Heart right ventricle (tissue), 16 donors: ENCODE measurements around the gene TMEM273. TPM values are rescaled to one million over a fixed set of nuclear protein-coding genes. Genes with fewer than 3 reads are reported as not detected.
A peak's percentile ranks its signal among the peaks of the same experiment; 100 is the strongest.

Source experiments
- ATAC-seq, 8 donors: fragments of 200-7000 bp; cut with Tn5 transposase; one replicate each; pipeline ENCODE4 v1.9.1; 2020; ENCODE audit warnings: mild to moderate bottlenecking in 8 of 8, moderate library complexity in 8 of 8, moderate number of reproducible peaks in 1 of 8
- DNase-seq, 2 donors: peaks; one replicate each; pipeline ENCODE4 v3.0.0-alpha.2; 2020
- H3K27ac ChIP-seq, 10 donors: fragments of 200-600 bp; sonication (generic) in 2 of 10; one replicate each; pipeline versions ENCODE4 v1.5.0 to v1.8.0; 2020 to 2022; ENCODE audit warnings: mild to moderate bottlenecking in 3 of 10
- H3K27me3 ChIP-seq, 7 donors: fragments of 200-600 bp; one replicate each; pipeline ENCODE4 v1.8.0; 2021 to 2022; ENCODE audit warnings: mild to moderate bottlenecking in 2 of 7
- H3K36me3 ChIP-seq, 9 donors: fragments of 200-600 bp; sonication (generic) in 1 of 9; one replicate each; pipeline versions ENCODE4 v1.5.0 to v1.8.0; 2020 to 2022; ENCODE audit warnings: mild to moderate bottlenecking in 2 of 9
- H3K4me1 ChIP-seq, 9 donors: fragments of 200-600 bp; sonication (generic) in 1 of 9; one replicate each; pipeline versions ENCODE4 v1.5.0 to v1.8.0; 2020 to 2022; ENCODE audit warnings: mild to moderate bottlenecking in 4 of 9
- H3K4me3 ChIP-seq, 10 donors: fragments of 200-600 bp; sonication (generic) in 2 of 10; one replicate each; pipeline versions ENCODE4 v1.5.0 to v1.8.0; 2020 to 2022; ENCODE audit warnings: mild to moderate bottlenecking in 7 of 10, moderate library complexity in 2 of 10
- H3K9me3 ChIP-seq, 11 donors: fragments of 200-600 bp in 10 of 11; sonication (generic) in 2 of 11; one replicate each; pipeline versions ENCODE4 v1.5.0 to v1.8.0; 2013 to 2022; ENCODE audit warnings: mild to moderate bottlenecking in 2 of 11, control low read depth in 1 of 11, moderate library complexity in 1 of 11
- WGBS, 2 donors: extraction: QIAGEN DNeasy Blood & Tissue Kit; methylation state at CpG; one replicate each; pipeline ENCODE4 v1.1.7; 2013; ENCODE audit warnings: inconsistent platforms in 1 of 2; 5-methylcytosine and 5-hydroxymethylcytosine counted together
- intact Hi-C, 10 donors: fragments of 100-400 bp; cut with DNase I; formaldehyde crosslinking; loops; one replicate each; pipeline versions ENCODE4 v1.11.1 to v1.14.2; 2022
- polyA plus RNA-seq, 2 donors: library from polyadenylated mRNA; stranded (reverse); fragments of 200-250 nt; gene quantifications; one replicate each; pipeline ENCODE4 v1.2.3, GENCODE V29; 2013
- total RNA-seq, 10 donors: library from RNA; stranded (reverse); fragmentation: NEBNext Ultra II Directional in 3 of 10; extraction: Animal tissue kit (Norgen Biotek cat#: 25700) in 3 of 10; gene quantifications; one replicate each; pipeline versions ENCODE4 v1.2.1 to v1.2.4, GENCODE V29; 2021 to 2023
- TF ChIP-seq, protein P1 (sequence below), 9 donors: fragments of 200-600 bp; sonication (generic) in 2 of 9; IDR thresholded peaks; one replicate each; pipeline versions ENCODE4 v1.5.0 to v1.8.0; 2021 to 2022; ENCODE audit warnings: antibody characterized with exemption in 9 of 9, mild to moderate bottlenecking in 5 of 9, moderate library complexity in 1 of 9
- donor health status: Arrhythmogenic right ventricular cardiomyopathy.
- donor health status: ischemic (EF 13 %, LVEDD 7.1; RV severe dilation, severe dysfunction).
- donor health status: healthy with polysubstance abuse.
- donor health status: DM: no; HTN: yes; CAD: no.
- donor health status: DM: no; HTN: no; CAD: no.
- donor health status: ischemic (EF 25% LVEDD 6.9; RV normal size, moderate dysfunction).
- donor health status: ischemic (EF 25% LVEDD 5.7; RV mildly dilated, moderate dysfunction).
- donor health status: healthy.
- donor health status: DM: yes; HTN: yes; CAD: no.
- donor health status: Ischemic cardiomyopathy.
- donor health status: ischemic (EF 35%, LVEDD 5.7; RV mildly dilated, moderate dysfunction).
- donor health status: nonischemic (EF 11% LVEDD 7.7; RV severe dilation, severe dysfunction).
- donor health status: DM: yes; HTN: yes; CAD: no.
- donor health status: PGD.
- donor health status: ischemic (EF 29% LVEDD 5.4; RV normal size, mild dysfunction).
- donor health status: nonischemic (EF 23%, LVEDD 6.1; RV moderate dilation, normal function).

TMEM273 gene
- total and polyA plus RNA-seq, 12 donors = 10.9 to 28.5 (median 19.0) TPM

DNA sequence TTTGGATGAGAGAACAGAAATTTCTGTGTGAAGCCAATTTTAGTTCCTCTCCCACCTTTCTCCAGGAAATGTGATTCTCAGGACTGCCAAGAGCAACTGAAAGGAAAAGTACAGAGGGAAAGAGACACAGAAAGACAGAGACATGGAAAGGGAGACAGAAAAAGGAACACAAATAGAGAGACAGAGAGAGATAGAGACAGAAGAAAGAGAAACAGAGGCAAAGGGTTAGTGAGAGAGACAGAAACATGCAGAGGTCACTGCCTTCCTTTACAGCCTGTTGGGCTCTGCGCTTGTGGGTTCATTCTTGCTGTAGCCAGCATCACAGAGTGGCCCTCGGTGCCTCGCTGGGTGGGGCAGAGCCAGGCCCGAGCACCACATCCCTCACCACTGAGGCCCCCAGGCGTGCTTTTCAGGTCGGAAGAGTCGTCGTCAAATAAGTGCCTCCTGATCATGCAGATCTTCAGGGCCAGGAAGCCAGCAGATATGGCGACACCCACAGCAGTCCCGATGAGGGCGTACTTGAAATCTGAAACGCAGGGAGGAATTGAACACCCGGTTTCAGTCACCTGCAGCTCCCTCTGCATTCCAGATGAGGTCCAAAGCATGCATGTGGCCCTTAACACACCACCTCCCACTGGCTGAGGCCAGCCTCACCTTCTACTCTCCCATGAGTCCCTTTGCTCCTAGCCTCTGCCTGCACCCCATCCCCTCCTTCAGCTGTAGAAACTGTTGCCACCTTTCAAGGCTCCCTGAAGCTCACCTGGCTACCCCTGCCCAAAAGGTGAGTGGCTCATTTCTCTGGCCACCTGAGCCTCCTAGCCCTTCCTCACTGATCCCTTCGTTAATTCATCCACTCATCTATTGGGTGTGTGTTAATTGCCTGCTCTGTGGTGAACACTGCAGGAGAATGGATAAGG lies 21.4 kb downstream of the TMEM273 start:
- H3K36me3 ChIP-seq = peaks cover 0 to 43% (median 0%) of the 10 kb centered on the region in 9 donors
- peaks cover 0 to 52% (median 21%) of the 10 kb centered on the region in 9 donors for H3K4me1 ChIP-seq
- intact Hi-C loops = loop anchor here in 3 of 10 donors (10.0 kb wide), 2 partner anchors 512 to 612 kb away; no protein-coding TSS in a partner anchor
- ATAC-seq (no peak), DNase-seq (no peak)
- H3K27me3 ChIP-seq = no peaks in the 10 kb centered on the region
- H3K4me3 ChIP-seq = no peak overlapping the region
- H3K9me3 ChIP-seq = no peaks in the 10 kb centered on the region
- WGBS, 2 donors = 86 to 88% methylated on average over 14 of the region's 14 CpGs
- no peak overlapping the region for H3K27ac ChIP-seq
- TF ChIP-seq, protein P1, sequence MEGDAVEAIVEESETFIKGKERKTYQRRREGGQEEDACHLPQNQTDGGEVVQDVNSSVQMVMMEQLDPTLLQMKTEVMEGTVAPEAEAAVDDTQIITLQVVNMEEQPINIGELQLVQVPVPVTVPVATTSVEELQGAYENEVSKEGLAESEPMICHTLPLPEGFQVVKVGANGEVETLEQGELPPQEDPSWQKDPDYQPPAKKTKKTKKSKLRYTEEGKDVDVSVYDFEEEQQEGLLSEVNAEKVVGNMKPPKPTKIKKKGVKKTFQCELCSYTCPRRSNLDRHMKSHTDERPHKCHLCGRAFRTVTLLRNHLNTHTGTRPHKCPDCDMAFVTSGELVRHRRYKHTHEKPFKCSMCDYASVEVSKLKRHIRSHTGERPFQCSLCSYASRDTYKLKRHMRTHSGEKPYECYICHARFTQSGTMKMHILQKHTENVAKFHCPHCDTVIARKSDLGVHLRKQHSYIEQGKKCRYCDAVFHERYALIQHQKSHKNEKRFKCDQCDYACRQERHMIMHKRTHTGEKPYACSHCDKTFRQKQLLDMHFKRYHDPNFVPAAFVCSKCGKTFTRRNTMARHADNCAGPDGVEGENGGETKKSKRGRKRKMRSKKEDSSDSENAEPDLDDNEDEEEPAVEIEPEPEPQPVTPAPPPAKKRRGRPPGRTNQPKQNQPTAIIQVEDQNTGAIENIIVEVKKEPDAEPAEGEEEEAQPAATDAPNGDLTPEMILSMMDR (IDR thresholded peaks at IDR 0.05) = no peak

DNA sequence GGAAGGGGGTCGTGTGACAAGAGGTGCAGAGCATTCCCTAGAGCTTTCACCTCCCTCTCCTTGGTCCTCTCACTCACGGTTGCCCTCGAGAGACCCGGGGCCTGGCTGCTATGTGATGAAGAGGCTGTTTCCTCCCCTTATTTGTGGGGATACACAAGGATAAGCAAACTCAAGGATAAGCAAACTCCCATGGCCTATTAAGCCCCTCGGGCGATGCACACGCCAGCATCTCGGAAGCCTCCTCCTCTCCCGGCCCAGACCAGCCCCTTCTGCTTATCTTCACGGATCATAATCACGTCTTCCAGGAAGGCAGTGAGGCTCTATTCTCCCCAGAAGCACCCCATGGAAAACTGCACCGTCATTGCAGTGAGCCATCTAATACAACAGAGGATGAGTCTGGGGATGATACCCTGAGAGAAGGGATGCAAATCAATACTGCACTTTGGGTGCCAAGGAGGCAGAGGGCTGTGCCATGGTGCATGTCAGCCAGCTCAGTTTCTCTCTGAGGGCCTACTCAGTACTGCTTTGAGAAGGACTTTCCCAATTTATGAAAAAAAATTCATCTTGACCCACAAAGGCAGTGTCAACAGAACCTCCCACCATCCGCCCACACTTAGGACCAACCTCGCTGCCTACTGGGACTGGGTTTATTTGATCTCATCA lies 22.2 kb downstream of the TMEM273 start:
- ATAC-seq (no peak), DNase-seq (no peak)
- Histone ChIP-seq H3K36me3 (peaks cover 0 to 48% (median 0%) of the 10 kb centered on the region in 9 donors), H3K4me3 (no peak overlapping the region), H3K9me3 (no peaks in the 10 kb centered on the region), H3K27me3 (no peaks in the 10 kb centered on the region), H3K4me1 (peaks cover 0 to 50% (median 21%) of the 10 kb centered on the region in 9 donors), H3K27ac (no peak overlapping the region)
- 88% methylated on average over 14 of the region's 14 CpGs for WGBS, 2 donors
- intact Hi-C loops = loop anchor here in 3 of 10 donors (10.0 kb wide), 2 partner anchors 511 to 611 kb away; no protein-coding TSS in a partner anchor
- TF ChIP-seq, protein P1 (IDR thresholded peaks at IDR 0.05) = no peak

DNA sequence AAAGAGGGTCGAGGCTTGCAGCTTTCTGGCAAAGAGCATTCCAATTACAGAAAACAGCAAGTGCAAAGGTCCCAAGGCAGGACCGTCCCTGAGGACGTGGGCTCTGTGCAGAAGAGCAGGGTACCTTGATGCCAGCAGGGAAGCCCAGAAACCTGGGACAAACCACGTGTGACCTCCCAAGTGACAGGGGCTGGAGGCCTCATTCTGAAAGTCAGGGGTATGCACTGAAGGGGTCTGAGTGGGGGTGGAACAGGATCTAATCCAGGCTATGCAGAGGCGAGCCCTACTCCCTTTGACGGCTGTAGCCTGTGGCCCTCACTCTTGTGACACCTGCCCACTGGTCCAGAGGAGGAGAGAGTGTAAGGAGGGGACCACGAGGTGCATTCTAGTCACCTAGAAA lies 22.9 kb downstream of the TMEM273 start:
- ATAC-seq (no peak), DNase-seq (no peak)
- Histone ChIP-seq H3K27ac (no peak overlapping the region), H3K27me3 (no peaks in the 10 kb centered on the region), H3K4me1 (peaks cover 0 to 43% (median 15%) of the 10 kb centered on the region in 9 donors), H3K36me3 (peaks cover 0 to 55% (median 0%) of the 10 kb centered on the region in 9 donors), H3K4me3 (no peak overlapping the region), H3K9me3 (no peaks in the 10 kb centered on the region)
- intact Hi-C loops = loop anchor here in 3 of 10 donors (10.0 kb wide), 2 partner anchors 510 to 610 kb away; no protein-coding TSS in a partner anchor
- 86 to 91% methylated on average over 7 of the region's 7 CpGs for whole genome bisulfite sequencing, 2 donors
- TF ChIP-seq, protein P1 (IDR thresholded peaks at IDR 0.05) = no peak

DNA sequence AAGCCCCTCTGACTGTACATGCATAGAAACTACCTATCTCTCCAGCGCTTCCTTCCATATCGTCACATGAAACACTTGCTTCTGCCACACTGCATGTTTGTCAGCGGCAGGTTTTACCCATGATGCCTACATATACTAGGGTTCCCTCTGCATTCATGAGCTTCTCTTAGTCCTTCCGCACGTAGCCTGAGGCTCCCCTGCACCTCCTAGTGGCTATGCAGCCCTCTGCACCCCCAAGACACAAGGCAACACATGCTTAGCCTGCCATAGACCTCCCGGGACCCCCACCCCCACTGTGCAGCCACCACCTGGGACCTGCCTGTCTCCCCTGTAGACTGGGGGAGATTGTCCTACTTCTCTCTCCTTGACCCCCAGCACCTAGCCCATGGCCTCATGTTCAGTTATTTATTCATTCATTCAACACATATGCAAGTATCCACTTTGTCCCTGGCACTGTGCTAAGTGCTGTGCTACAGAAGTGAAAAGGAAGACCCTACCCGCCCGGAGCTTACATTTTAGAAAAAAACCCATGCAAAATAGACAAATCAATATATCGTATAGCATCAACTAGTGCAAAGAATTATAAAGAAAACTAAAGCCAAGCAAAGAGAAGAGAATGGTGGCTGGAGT lies 23.5 kb downstream of the TMEM273 start:
- intact Hi-C loops = loop anchor here in 9 of 10 donors (1.0 to 10.0 kb wide), 9 partner anchors 162 to 610 kb away; no protein-coding TSS in a partner anchor
- H3K27me3 ChIP-seq = no peaks in the 10 kb centered on the region
- no peak overlapping the region for H3K27ac ChIP-seq
- no peak overlapping the region for H3K4me3 ChIP-seq
- TF ChIP-seq, protein P1 (IDR thresholded peaks at IDR 0.05) = peak; percentile 33 to 76 (median 66)
- ATAC-seq = peak in 6 of 8 donors; percentile 27 to 73 (median 62)
- H3K9me3 ChIP-seq = no peaks in the 10 kb centered on the region
- peaks cover 0 to 61% (median 0%) of the 10 kb centered on the region in 9 donors for H3K36me3 ChIP-seq
- 60 to 65% methylated on average over 9 of the region's 9 CpGs for WGBS, 2 donors
- H3K4me1 ChIP-seq = peaks cover 0 to 40% (median 13%) of the 10 kb centered on the region in 9 donors
- peak in 1 of 2 donors; percentile 34 for DNase-seq
